HG02763 (cell line): ENCODE measurements around the gene ESAM.

Experiments
- ATAC-seq: cut with Tn5 transposase; IDR thresholded peaks from one replicate; pipeline ENCODE4 v1.9.1; 2021; ENCODE audit warnings: mild to moderate bottlenecking, moderate library complexity; ENCODE audit not compliant: unreplicated experiment

The ESAM gene

DNA sequence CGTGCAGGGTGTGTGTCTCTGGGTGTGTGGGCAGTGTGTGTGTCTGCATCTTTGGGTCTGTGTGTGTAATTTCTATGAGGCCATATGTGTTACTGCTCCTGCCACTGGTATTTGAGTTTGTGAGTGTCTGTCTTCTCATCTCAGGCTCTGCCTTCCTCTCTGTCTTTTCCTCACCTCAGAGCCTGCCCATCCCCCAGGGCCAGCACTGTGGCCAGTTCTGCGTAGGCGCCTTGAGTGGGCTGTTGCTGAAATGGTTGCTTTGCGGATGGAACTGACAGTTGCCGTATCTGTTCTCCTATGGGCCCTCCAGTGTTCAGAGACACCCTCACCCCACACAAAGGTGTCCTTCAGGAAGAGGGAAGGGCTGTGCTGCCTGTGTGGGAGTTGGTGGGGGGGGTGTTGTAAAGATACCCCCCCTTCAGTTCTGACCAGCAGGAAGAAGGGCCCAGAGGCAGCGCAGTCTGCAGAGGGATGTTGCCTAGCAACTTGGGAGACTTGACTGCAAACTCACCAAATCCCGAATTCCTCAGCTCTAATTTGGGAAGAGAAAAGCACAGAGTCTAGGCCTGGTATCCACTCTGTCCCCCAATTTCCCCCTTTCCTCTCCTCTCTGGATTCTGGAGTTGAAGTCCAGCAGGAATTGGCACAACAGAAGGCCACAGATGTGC lies 24.3 kb downstream of the ESAM start:
- ATAC-seq: no peak

DNA sequence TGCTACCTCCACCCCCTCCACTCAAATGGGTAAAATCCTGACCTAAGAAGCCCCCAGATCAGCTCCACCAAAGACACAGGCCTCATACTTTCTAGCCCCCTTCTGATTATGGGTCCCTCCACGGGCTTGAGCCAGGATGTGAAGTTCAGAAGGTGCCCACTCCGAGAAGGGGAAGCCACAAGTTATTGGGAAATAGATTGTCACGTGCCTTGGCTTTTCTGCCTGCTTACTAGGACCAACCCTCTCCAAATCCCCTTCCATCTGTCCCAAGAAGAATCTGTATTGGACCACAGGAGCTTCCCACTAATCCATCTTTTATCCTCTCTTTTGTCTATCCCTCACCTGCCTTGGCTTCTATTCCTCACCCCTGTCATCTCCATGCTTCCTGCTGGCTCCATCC lies 25.4 kb downstream of the ESAM start:
- no peak for ATAC-seq

GRCh38 chr11:124732230-124732629 lies 29.9 kb downstream of the ESAM start:
- ATAC-seq: no peak

DNA sequence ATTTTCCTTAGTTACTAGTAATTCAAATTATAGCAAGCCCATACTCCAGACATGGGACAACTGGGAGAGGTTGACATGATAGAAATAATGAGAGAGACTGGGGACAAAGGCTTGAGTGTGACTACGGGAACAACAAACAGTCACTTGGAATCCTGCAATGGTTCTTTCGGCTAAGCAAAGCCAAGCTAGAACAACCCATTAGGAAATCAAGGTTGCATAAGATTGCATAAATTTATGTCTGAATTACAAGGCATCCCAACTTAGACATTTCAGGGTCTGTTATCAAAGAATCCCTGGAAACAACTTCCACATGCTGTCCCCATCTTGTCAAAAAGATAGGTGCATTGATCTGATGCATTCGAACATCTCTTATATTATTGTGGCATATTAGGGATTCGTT lies 32.5 kb downstream of the ESAM start:
- no peak for ATAC-seq

- ATAC-seq: no peak
Measured at GRCh38 chr11:124728134-124728533, 34.0 kb downstream of the ESAM start.

GRCh38 chr11:124727474-124727873 lies 34.6 kb downstream of the ESAM start:
- ATAC-seq: no peak

- ATAC-seq: no peak
Measured at GRCh38 chr11:124725719-124726105, 36.4 kb downstream of the ESAM start.

- peak; percentile 94 for ATAC-seq
Measured at GRCh38 chr11:124724979-124725718, 36.9 kb downstream of the ESAM start.

- no peak for ATAC-seq
Measured at GRCh38 chr11:124722176-124722575, 39.9 kb downstream of the ESAM start.

GRCh38 chr11:124719534-124719933 lies 42.6 kb downstream of the ESAM start:
- no peak for ATAC-seq

- ATAC-seq: no peak
Measured at GRCh38 chr11:124718801-124719200, 43.3 kb downstream of the ESAM start.

DNA sequence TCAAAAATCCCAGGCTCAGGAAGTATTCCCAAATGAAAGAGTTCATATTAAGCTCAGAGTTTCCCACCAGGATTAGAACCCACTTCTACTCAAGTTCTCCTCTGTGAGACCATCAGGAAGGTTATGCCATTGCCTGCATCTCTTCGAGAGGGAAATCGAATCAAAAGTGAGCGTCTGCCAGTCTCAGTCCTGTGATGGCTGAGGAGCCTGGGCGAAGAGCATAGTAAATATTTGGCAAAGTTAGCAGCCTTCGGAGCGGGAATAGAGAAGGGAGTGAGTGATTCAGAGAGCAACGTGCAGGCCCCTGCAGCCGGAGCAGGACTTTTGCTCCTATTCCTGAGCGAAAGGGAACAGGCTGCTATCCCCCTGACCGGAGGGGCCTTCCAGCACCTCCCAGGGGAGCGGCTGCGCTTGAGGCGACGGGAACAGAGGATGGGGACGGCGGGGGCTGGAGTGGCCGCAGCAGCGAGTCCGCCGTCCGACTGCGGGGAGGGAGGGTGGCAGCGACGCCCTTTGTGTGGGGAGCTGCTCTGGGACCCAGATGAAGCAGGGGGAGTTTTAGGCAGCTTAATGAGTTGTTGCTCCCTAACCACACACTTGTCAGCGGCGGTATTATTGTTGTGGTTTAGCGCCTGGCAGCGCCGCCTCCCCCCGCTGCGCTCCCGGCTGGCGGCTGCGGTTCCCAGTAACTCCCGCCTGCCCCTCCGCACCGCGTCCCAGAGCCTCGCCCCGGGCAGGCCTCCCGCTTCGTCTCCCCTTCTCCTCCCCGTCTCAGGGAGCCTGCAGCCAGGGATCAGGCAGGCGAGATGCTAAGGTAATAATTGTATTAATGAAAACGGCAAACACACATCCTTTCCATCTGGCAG lies 44.1 kb downstream of the ESAM start:
- no peak for ATAC-seq

- ATAC-seq: no peak
Measured at GRCh38 chr11:124717421-124717785, 44.7 kb downstream of the ESAM start.

GRCh38 chr11:124716591-124716990 lies 45.5 kb downstream of the ESAM start:
- ATAC-seq: no peak

DNA sequence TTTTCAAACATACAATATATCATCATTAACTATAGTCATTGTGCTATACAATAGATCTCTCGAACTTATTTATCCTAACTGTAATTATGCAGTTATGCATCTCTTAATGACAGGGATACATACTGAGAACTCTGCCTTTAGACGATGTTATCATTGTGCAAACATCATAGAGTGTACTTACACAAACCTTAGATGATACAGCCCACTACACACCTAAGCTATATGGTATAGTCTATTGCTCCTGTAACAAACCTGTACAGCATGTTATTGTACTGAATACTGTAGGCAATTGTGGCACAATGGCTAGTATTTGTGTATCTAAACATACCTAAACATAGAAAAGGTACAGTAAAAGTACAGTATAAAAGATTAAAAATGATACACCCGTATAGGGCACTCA lies 49.7 kb downstream of the ESAM start:
- ATAC-seq: no peak

DNA sequence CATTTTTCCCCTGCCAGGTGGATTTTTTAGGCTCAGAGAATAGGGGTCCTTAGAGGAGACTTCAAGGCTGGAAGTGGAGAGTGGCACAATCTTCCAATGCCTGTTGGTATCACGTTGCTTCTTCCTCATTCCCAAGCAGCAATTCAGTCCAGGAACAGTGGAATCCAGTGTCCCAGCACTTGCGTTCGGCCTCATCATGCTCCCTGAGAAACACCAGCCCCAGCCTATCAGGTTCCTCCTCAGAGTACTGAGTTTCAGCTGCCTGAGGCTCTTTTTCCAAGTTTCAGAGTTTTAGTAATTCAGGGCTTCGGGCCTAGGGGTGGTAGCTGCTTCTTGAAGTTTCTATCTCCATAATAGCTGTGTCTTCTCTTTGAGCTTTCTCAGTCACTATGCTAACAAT lies 54.3 kb downstream of the ESAM start:
- no peak for ATAC-seq
